Stimulated activated CD4-positive, alpha-beta T cell treated with anti-CD3 and anti-CD28 coated beads, Interleukin-4, amount 100 ng/mL, for 24 hours (primary cell): ENCODE results near the gene RASA3.

Source experiments
- DNase-seq: peaks from one replicate; pipeline ENCODE4 v3.0.0-alpha.2; 2020

The RASA3 gene

GRCh38 chr13:114013952-114014629 is 118.3 kb downstream of the RASA3 start:
- no peak for DNase-seq

DNA sequence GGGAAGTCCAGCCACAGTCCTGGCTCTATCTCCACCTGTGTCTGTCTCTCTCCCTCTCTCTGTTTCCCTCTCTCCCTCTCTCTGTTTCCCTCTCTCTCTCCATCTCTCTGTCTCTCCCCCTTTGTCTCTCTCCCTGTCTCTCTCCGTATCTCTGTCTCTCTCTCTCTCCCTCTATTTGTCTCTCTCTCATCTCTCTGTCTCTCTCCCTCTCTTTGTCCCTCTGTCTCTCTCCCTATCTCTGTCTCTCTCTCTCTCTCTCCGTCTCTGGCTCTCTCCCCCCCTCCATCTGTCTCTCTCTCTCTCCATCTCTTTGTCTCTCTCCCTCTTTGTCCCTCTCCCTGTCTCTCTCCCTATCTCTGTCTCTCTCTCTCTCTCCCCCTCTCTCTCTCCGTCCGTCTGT is 119.1 kb downstream of the RASA3 start:
- DNase-seq: no peak

DNA sequence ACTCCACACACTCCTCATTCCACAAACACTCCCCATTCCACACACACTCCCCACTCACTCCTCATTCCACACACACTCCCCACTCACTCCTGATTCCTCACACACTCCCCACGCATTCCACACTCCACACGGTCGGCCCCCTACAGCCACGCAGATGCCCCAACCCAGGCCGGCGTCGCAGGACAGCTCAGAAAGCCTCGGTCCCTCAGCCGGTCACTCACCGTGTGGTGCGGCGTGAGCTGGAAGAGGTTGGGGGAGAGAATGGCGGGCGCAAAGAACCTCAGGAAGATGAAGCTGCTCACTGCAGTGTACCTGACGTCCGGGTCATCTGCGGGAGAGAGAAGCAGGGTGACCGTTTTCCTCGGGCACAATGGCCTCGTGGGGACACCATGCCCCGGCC is 119.5 kb downstream of the RASA3 start:
- no peak for DNase-seq

GRCh38 chr13:114012141-114012540 is 120.3 kb downstream of the RASA3 start:
- DNase-seq: no peak

DNA sequence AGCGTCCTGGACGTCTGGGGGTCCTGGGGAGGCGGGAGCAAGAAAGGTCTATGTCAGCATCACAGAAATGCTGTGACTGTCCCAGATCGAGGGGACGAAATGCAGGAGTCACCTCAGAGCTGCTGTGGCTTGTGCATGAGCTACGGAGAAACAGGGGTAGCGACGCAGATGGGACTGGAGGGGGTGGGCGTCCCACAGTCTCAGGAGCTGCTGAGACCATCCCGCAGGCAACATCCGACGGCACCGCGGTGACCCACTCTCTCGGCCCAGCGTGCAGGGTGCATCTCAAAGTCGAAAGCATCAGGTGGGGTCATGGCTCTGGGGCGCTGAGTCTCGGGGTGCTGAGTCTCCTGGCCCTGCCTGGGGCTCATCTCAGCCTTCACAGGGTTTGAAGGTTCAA is 121.2 kb downstream of the RASA3 start:
- DNase-seq: no peak

DNA sequence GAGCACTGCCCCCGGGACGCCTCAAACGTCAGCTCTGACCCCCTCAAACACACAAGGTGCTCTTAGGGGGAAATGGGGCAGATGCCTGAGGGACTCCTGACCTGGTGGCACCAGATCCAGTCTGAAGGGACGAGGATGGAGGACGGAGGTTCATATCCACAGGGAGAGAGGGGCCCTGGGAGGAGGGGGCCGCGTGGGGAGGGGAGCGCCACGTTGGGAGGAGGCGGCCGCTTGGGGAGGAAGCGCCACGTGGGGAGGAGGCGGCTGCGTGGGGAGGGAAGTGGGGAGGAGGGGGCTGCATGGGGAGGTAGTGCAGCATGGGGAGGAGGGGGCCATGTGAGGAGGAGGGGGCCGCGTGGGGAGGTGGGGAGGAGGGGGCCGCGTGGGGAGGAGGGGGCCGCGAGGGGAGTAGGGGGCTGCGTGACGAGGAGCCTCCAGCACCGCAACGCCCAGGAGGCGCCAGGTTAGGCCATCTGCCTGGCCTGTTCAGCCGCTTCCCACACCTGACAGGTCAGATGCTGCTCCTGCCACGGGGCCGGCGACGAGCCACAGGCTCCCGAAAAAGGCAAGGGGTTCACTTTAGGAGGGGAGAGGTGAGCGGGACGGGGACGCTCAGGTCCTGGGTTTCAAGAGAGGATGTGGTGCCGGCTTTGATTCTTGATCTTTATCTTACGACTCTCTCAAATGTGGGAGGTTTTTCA is 121.9 kb downstream of the RASA3 start:
- no peak for DNase-seq

DNA sequence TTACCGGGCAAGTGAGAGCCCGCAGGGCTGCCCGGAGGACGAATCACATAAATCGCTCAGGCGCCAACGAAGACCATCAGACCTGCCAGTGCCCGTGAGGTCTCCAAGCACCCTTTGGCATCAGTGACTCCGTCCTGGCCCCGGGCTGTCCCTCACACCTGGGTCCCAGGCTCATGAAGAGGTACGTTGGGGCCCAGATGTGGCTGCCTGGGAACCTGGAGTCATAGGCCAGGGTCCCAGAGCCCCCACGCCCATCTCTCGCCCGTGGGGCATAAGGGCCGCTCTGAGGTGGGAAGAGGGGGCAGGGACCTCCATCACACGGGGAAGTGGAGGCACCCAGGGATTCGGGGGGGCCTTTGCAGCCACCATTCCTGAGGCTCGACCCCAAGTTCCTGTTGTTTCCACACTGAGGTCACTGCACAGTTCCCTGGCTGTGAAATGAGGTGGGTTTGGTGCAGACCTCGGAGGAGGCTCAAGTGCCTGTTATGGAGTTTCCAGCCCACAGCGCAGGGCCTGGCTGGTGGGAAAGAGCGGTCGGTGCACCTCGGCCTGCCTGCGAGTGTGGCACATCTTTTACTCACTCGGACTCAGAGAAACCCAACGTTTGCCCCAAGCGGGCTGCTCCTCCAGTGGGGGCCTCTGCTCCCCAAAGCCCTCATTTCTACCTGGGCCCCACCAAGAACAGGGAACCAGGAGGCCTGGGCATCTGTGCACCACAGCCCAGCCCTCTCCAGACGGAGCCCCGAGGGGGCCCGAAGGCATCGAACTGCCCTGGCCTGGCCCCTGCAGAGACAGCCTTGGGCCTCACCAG is 122.6 kb downstream of the RASA3 start:
- DNase-seq: no peak

GRCh38 chr13:114008964-114009589 is 123.3 kb downstream of the RASA3 start:
- DNase-seq: no peak

DNA sequence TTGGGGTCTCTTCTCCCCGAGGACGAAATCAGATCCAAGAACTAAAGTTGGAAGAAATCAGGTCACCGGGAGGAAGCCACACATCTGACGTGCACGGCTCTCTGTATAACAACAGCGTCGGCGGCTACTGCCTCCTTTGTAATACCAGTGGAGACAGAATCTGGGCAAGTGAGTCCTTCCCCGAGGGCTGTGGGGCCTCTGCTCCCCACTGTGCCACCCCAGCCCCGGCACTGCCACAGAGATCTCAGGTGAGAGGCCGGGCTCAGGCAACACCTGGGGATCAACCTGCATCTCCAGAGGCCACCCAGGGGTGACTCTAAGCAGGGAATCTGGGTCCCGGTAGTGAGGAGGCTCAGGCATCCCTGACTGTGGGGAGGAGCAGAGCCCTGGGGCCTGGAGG is 124.9 kb downstream of the RASA3 start:
- no peak for DNase-seq

GRCh38 chr13:114005206-114005724 is 127.2 kb downstream of the RASA3 start:
- no peak for DNase-seq

DNA sequence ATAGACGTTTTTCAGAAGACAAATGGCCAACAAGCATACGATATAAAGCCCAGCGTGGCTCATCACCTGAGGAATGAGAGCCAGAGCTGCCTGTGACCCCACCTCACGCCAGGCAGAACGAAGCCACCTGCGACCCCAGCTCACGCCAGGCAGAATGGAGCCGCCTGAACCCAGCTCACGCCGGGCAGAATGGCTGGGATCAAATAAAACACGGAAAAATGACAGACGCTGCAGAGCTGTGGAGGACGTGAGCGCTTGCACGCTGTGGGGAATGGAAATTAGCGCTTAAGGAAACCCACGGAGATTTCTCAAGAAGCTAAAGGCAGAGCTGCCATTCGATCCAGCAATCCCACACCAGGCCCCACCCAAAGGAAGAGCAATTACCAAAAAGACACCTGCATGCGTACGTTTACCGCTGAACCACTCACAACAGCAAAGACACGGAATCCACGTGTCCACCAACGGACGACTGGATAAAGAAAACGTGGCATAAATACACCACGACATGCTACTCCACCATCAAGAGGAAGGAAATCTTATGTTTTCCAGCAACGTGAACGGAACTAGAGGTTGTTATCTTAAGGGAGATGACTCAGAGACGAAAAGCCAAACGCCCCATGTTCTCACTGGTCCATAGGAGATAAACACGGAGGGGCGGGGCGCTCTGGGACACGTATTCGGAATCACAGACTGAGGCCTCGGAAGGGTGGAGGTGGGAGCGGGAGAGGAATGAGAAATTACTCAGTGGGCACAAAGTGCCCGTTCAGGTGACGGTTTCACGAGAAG is 127.8 kb downstream of the RASA3 start:
- DNase-seq: no peak

DNA sequence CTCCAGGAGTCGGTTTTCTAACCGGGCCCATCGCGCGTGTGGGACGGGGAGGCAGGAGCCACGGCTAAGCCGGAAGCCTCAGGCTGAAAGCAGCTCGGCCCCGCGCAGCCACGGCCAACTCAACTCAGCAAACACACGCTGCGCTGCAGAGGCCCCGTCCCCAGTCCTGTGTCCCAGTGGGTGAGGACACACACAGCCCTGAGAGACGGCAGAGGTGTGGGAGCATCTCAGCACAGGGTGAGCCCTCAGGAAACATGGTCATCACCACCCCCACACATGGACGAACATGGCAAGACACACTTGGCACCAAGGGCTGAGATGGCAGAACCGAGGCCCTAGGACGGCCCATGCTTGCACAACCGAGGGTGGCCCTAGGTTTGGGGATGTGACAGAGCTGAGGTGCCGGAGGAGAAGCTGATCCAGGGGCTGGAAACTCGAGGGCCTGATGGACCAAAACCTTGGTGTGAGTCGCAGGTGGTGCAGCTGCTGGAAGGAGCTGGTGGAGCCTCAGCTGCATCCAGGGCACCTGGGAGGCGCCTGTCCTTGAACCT is 129.6 kb downstream of the RASA3 start:
- DNase-seq: no peak

DNA sequence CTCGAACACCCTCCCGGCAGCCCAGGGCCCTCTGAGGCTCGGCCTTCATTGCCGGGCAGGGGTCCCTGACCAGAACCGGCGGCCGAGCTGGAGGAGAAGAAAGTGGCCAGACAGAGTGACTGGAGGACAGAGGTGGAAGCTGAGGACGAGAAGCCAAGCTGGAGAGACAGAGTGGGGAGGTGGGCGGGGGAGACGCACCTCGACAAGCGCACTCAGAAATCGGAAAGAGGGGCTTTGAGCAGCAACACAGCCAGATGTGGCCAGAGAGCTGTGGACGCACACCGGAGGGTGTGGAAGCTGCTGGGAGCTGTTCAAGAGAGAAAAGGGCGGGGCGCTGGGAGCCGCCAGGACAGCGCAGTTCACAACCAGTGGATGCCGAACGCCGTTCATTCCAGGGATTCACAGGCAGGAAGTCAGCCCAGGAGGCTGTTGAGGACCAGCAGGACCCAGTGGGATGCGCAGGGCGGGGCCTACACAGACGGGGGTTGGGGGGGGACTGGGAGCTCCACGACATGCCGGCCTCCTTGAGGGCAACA is 130.3 kb downstream of the RASA3 start:
- DNase-seq: no peak

DNA sequence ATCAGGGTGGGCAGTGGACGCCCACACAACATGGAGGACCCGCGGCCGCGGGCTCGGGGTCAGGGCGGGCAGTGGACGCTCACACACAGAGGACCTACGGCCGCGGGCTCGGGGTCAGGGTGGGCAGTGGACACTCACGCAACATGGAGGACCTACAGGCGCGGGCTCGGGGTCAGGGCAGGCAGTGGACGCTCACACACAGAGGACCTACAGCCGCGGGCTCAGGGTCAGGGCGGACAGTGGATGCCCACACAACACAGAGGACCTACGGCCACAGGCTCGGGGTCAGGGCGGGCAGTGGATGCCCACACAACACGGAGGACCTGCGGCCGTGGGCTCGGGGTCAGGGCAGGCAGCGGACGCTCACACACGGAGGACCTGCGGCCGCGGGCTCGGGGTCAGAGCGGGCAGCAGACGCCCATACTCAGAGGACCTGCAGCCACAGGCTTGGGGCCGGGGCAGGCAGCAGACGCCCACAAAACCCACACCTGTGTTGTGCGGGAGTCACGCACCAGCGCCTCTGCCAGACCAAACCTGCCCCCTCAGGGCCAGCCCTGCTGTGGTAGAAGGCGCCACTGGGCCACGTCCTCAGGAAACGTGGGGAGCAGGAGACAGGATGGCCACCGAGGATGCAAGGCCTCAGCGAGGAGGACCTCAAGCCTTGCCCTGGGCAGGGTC is 131.0 kb downstream of the RASA3 start:
- DNase-seq: no peak

GRCh38 chr13:114000151-114001040 is 132.0 kb downstream of the RASA3 start:
- DNase-seq: no peak

GRCh38 chr13:113999618-113999910 is 132.9 kb downstream of the RASA3 start:
- no peak for DNase-seq

- DNase-seq: no peak
These were observed 133.4 kb downstream of the RASA3 start for GRCh38 chr13:113998781-113999617.

GRCh38 chr13:113997845-113998751 is 134.3 kb downstream of the RASA3 start:
- DNase-seq: no peak
